SU-DHL-6 (cell line): ENCODE measurements around the gene NANS.

Experiments
- H2AFZ ChIP-seq: fragments of 200-600 bp; sonication (generic); 2 replicates; pipeline ENCODE4 v1.6.1; 2014; ENCODE audit warnings: low read depth, mild to moderate bottlenecking, moderate library complexity, mixed read lengths, antibody characterized with exemption, low read length; ENCODE audit not compliant: severe bottlenecking
- H3F3A ChIP-seq: fragments of 200-600 bp; shearing (Covaris generic); 2 replicates; pipeline ENCODE4 v1.6.0; 2016; ENCODE audit warnings: antibody characterized with exemption, mild to moderate bottlenecking; ENCODE audit not compliant: insufficient read depth
- H3K27ac ChIP-seq: fragments of 200-600 bp; sonication (generic); 2 replicates; pipeline ENCODE4 v1.5.1; 2016; ENCODE audit warnings: low read depth, mild to moderate bottlenecking, low read length, moderate library complexity, mixed read lengths
- H3K27me3 ChIP-seq: fragments of 200-600 bp; sonication (generic), shearing (Covaris generic); 2 replicates; pipeline ENCODE4 v1.6.0; 2014; ENCODE audit warnings: mild to moderate bottlenecking, low read length
- H3K36me3 ChIP-seq: fragments of 200-600 bp; sonication (generic); 2 replicates; pipeline ENCODE4 v1.6.1; 2014; ENCODE audit warnings: mild to moderate bottlenecking, low read length, mixed read lengths
- H3K4me2 ChIP-seq: fragments of 300-600, 200-600 bp; shearing (Covaris generic), sonication (generic); 2 replicates; pipeline ENCODE4 v1.6.0; 2014; ENCODE audit warnings: low read length, low read depth, mild to moderate bottlenecking; ENCODE audit not compliant: poor library complexity, severe bottlenecking
- H3K4me3 ChIP-seq: fragments of 200-600 bp; sonication (generic); 2 replicates; pipeline ENCODE4 v1.5.1; 2014; ENCODE audit warnings: antibody characterized with exemption, low read length, mild to moderate bottlenecking, mixed read lengths; ENCODE audit not compliant: insufficient read depth, poor library complexity, severe bottlenecking
- H3K79me2 ChIP-seq: fragments of 200-600 bp; sonication (generic); 2 replicates; pipeline ENCODE4 v1.6.1; 2014; ENCODE audit warnings: mild to moderate bottlenecking, low read length, moderate library complexity; ENCODE audit not compliant: insufficient read depth
- H3K9ac ChIP-seq: fragments of 200-600 bp; sonication (generic); 2 replicates; pipeline ENCODE4 v1.7.0; 2014; ENCODE audit warnings: mild to moderate bottlenecking, low read length
- H3K9me2 ChIP-seq: fragments of 200-600 bp; sonication (generic); replicated peaks from 2 replicates; pipeline ENCODE4 v1.6.1; 2014; ENCODE audit warnings: low read length; ENCODE audit not compliant: insufficient read depth
- H3K9me3 ChIP-seq: fragments of 200-600 bp; sonication (generic); 2 replicates; pipeline ENCODE4 v1.6.1; 2014; ENCODE audit warnings: low read length, mixed read lengths; ENCODE audit not compliant: insufficient read depth
- H4K20me1 ChIP-seq: fragments of 200-600 bp; sonication (generic); 2 replicates; pipeline ENCODE4 v1.6.1; 2014; ENCODE audit warnings: low read depth, mild to moderate bottlenecking, antibody characterized with exemption, low read length, moderate library complexity, mixed read lengths
- CTCF ChIP-seq: fragments of 200-600 bp; sonication (generic); IDR thresholded peaks from one replicate; pipeline ENCODE4 v1.5.1; 2017; ENCODE audit warnings: antibody characterized with exemption, mild to moderate bottlenecking, low read length, moderate library complexity; ENCODE audit not compliant: insufficient read depth, poor library complexity, severe bottlenecking
- EZH2phosphoT487 ChIP-seq: fragments of 200-600 bp; sonication (generic), shearing (Covaris generic); conservative IDR thresholded peaks from 2 replicates; pipeline ENCODE4 v1.6.1; 2018; ENCODE audit warnings: mild to moderate bottlenecking, antibody characterized with exemption, low read length, moderate library complexity, mixed read lengths

The NANS gene

GRCh38 chr9:98037357-98037756, 19.2 kb upstream of the NANS start:
- Histone ChIP-seq H3K27me3 (no peaks in the 10 kb centered on the region), H3K9ac (no peak overlapping the region), H3K27ac (no peak overlapping the region), H3K36me3 (no peaks in the 10 kb centered on the region), H2AFZ (no peak overlapping the region), H3K9me2 (no peaks in the 10 kb centered on the region), H3F3A (no peaks in the 10 kb centered on the region), H3K4me2 (no peak overlapping the region), H4K20me1 (no peaks in the 10 kb centered on the region), H3K9me3 (no peaks in the 10 kb centered on the region), H3K79me2 (no peaks in the 10 kb centered on the region), H3K4me3 (no peak overlapping the region)
- TF ChIP-seq CTCF (no peak), EZH2phosphoT487 (no peak)

- H3K79me2 ChIP-seq: no peaks in the 10 kb centered on the region
- H3K9ac ChIP-seq: no peak overlapping the region
- H3K9me2 ChIP-seq: no peaks in the 10 kb centered on the region
- H3K36me3 ChIP-seq: no peaks in the 10 kb centered on the region
- H3K27ac ChIP-seq: no peak overlapping the region
- no peak overlapping the region for H3K4me3 ChIP-seq
- H2AFZ ChIP-seq: no peak overlapping the region
- TF ChIP-seq CTCF: no peak
- TF ChIP-seq EZH2phosphoT487: no peak
- H3F3A ChIP-seq: no peaks in the 10 kb centered on the region
- H3K27me3 ChIP-seq: no peaks in the 10 kb centered on the region
- H4K20me1 ChIP-seq: no peaks in the 10 kb centered on the region
- H3K4me2 ChIP-seq: no peak overlapping the region
- H3K9me3 ChIP-seq: no peaks in the 10 kb centered on the region
Measured at GRCh38 chr9:98038958-98039357, 17.6 kb upstream of the NANS start.

GRCh38 chr9:98039607-98040017, 16.9 kb upstream of the NANS start:
- H3K36me3 ChIP-seq: no peaks in the 10 kb centered on the region
- H3K4me2 ChIP-seq: no peak overlapping the region
- H3K27ac ChIP-seq: no peak overlapping the region
- TF ChIP-seq EZH2phosphoT487 (no peak), CTCF (no peak)
- no peaks in the 10 kb centered on the region for H3K79me2 ChIP-seq
- H3F3A ChIP-seq: no peaks in the 10 kb centered on the region
- no peaks in the 10 kb centered on the region for H3K9me3 ChIP-seq
- H3K4me3 ChIP-seq: no peak overlapping the region
- no peaks in the 10 kb centered on the region for H4K20me1 ChIP-seq
- H2AFZ ChIP-seq: no peak overlapping the region
- H3K9me2 ChIP-seq: no peaks in the 10 kb centered on the region
- no peaks in the 10 kb centered on the region for H3K27me3 ChIP-seq
- H3K9ac ChIP-seq: no peak overlapping the region
